ENCODE results near the gene MAML3.

The MAML3 gene

GRCh38 chr4:139822391-139822790, 331.6 kb downstream of the MAML3 start:
- in situ Hi-C loops (cut with MboI; ENCODE audit: low sequenced_read_pairs, unreplicated experiment): no loop called here
- DNase-seq (ENCODE audit: low spot score): no peak
- TF ChIP-seq CTCF (IDR thresholded peaks at IDR 0.05; ENCODE audit: borderline replicate concordance, control extremely low read depth, extremely low read depth, insufficient read depth, missing control alignments): no peak

- no peak for DNase-seq (ENCODE audit: low spot score)
- no peak for TF ChIP-seq CTCF (IDR thresholded peaks at IDR 0.05; ENCODE audit: borderline replicate concordance, control extremely low read depth, extremely low read depth, insufficient read depth, missing control alignments)
- in situ Hi-C loops (cut with MboI; ENCODE audit: low sequenced_read_pairs, unreplicated experiment): no loop called here
Observed at GRCh38 chr4:139819082-139819481, 334.9 kb downstream of the MAML3 start.

GRCh38 chr4:139817657-139818452, 336.1 kb downstream of the MAML3 start:
- no peak for DNase-seq (ENCODE audit: low spot score)
- TF ChIP-seq CTCF (IDR thresholded peaks at IDR 0.05; ENCODE audit: borderline replicate concordance, control extremely low read depth, extremely low read depth, insufficient read depth, missing control alignments): no peak
- in situ Hi-C loops (cut with MboI; ENCODE audit: low sequenced_read_pairs, unreplicated experiment): no loop called here

GRCh38 chr4:139816856-139817255, 337.1 kb downstream of the MAML3 start:
- DNase-seq (ENCODE audit: low spot score): no peak
- in situ Hi-C loops (cut with MboI; ENCODE audit: low sequenced_read_pairs, unreplicated experiment): no loop called here
- no peak for TF ChIP-seq CTCF (IDR thresholded peaks at IDR 0.05; ENCODE audit: borderline replicate concordance, control extremely low read depth, extremely low read depth, insufficient read depth, missing control alignments)

- in situ Hi-C loops (cut with MboI; ENCODE audit: low sequenced_read_pairs, unreplicated experiment): no loop called here
- no peak for TF ChIP-seq CTCF (IDR thresholded peaks at IDR 0.05; ENCODE audit: borderline replicate concordance, control extremely low read depth, extremely low read depth, insufficient read depth, missing control alignments)
- no peak for DNase-seq (ENCODE audit: low spot score)
Observed at GRCh38 chr4:139815778-139816601, 338.0 kb downstream of the MAML3 start.

DNA sequence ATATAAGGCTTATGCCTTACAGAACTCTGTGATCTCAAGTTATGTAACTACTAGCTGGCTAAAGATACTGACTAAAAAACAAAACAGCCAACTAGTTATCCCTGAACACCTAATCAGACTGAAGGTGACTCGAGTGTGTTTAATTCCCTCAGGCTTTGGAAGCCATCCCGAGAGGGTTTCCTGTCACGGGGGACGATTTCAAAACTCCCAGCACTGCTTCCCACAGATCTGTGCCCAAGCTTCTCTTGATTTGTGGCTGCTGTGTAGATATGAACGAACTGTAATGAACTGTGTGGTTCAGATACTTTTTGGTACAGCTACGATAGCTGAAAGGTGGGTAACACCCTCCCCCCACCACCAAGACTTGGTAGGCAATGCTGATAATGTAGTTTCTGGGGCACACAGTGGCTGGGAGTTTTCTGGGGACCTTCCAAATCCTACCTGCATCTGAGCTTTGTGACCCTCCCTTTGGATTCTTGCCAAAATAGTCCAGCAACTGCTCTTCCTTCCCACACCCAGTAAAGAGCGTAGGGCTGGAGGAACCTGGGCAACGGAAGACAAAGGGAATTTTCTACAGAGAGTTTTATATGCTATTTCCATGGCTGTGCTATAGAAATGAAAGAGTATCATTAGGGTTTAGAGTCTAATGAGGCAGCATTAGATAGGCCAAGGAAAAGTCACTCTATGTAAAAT, 339.5 kb downstream of the MAML3 start:
- in situ Hi-C loops (cut with MboI; ENCODE audit: low sequenced_read_pairs, unreplicated experiment): no loop called here
- no peak for DNase-seq (ENCODE audit: low spot score)
- TF ChIP-seq CTCF (IDR thresholded peaks at IDR 0.05; ENCODE audit: borderline replicate concordance, control extremely low read depth, extremely low read depth, insufficient read depth, missing control alignments): no peak
